Measurements from ENCODE around the gene TNS1.

Gene TNS1

DNA sequence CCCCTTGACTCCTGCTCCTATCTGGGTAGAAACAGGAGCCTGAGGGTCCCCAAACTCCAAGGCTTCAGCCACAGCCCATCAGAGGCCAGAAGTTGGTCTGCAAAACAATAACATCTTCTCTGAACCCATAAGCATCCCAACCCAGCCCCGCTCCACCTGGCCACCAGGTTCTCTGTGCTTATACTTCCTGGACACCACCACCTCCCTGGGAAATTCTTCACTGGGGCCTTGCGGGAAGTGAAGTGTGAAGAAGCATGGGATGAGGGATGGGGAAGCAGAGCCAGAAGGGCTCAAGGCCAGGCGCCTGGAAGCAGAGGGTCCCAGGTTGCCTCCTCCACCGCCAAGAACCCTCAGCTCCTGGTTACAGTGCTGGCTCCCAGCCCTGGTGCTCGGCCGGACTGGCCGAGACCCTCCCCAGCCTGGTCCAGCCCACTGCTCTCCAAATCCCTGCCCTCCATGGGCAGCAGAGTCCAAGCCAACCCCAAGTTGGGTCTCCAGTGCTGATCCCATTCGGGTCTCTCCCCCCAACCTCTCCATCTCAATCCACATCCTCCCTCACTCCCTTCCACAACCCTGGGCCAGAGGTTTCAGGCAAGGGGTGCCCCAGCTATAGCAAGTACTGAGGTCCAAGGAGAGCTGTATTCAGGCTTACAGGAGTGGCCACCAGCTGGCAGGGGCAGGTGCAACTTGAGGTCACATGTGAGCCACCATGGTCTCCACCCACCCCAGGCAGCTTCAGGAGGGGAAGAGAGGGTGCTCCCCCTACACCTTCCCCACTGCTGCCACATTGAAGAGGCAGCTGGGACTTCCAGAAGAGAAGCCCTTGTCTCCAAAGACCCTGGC lies 60.7 kb downstream of the TNS1 start:
- DNase-seq: no peak

DNA sequence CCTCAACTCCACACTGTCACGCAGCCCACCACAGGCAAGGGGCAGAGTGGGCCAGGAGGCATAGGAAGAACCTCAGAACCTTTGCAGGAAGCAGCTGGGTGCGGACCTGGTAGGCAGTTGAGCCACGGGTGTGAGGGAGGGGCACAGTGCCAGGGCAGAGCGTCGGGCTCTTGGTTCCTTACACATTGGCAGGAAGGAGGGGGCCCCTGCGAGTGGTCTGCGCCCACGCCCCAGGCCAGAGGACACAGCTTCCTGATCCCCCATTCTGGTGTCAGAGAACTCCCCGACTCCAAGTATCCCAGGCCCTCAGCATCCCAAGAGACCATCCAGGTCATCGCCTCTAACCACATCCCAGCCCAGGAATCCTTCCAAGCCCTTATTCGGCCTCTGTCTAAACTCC lies 61.5 kb downstream of the TNS1 start:
- no peak for DNase-seq

DNA sequence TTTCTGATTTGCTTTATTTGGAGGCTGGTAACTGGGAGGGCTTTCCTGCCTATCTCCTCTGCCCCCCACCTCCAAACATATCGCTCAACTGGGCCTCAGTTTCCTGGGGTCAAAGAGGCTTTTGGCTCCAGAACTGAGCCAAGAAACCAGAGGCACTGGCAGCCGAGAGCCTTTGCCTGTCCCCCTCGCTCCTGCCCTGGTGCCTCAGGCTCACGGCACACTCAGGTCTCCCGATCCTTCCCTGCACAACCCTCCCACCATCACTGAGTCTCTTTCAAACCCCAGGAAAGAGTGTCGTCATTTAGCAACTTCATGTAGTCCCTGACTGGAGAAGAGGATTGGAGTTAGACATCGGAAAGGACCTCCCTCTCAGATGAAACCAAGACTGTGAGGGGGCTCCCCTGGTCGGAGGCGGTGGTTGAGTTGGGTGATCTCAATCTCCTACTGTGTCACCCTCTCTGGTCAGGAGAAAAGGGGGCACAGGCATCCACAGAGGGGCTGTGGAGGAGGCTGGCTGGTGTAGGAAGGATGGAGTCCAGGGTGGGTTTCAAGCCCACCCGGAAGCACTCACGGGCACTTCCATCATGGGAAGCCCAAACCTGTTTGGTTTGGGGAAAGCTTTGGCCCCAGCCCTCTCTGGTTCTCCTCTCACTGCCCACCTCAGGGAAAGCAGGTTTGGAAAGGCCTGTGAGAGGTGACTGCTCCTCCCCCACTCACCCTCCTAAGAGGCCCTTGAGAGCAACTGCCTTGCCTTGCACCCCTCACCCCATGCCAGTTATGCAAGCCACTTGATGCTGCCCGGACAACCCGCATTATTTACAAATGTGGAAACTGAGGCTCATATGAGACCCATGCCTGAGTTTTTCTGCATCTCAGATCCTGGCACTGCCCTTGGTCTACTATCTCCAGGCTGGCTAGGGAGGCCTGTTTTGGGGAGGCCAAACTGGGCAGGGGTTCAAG lies 62.3 kb downstream of the TNS1 start:
- no peak for DNase-seq

GRCh38 chr2:217939629-217940245 lies 63.1 kb downstream of the TNS1 start:
- DNase-seq: no peak

DNA sequence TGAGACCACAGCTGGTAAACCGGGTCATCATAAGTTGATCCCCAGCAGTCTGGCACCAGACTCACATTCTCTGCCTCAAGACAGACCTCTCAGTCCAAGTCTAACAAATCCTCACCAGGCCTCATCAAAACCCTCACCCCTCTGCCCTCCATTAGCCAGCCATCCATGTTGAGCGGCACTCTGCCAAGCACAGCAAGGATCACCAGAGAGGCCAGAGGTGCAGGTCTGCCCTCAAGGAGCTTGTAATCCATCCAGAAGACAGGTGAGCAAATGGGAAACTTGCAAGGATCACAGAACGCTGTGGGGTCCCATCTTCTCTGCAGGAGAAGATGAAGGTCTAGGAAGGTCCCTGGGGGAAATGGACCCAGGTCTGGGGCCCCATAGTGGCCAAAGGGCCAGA lies 63.6 kb downstream of the TNS1 start:
- DNase-seq: no peak

DNA sequence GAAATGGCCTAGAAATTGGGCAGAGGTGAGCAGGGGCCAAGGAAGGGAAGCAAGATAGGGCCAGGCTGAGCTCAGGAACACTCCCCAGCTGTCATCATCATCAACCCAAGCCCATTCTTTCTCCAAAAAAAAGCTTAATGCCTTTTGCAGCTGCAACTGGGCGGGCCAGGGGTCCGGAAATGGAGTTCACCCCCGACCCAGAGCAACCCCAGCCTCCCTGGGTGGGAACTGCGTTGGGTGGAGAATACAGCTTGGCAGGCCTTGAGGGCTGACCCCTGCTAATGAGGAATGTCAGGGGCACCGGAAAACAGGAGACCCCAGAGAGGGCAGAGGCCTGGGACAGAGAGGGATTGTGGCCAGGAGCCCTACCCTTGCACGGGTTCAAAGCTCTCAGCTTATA lies 64.8 kb downstream of the TNS1 start:
- DNase-seq: no peak

GRCh38 chr2:217937446-217937845 lies 65.3 kb downstream of the TNS1 start:
- DNase-seq: no peak

DNA sequence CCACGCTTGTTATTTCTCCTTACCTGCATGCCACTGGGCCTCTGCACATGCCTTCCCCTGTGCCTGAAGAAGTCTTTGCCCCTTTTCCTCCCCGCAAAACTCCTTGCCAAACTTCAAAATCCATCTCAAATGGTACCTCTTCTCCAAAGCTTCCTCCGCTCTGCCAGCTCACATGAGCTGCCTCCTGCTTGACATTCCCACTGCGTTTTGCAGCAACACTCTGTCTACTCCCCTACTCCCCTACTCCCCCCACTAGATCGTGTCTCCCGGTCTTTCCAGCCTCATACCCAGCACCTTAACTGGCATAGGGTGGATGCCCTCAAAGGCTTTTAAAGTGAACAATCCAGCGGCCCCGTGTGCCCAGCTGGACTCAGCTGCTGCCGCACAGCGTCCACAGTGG lies 65.8 kb downstream of the TNS1 start:
- DNase-seq: no peak

DNA sequence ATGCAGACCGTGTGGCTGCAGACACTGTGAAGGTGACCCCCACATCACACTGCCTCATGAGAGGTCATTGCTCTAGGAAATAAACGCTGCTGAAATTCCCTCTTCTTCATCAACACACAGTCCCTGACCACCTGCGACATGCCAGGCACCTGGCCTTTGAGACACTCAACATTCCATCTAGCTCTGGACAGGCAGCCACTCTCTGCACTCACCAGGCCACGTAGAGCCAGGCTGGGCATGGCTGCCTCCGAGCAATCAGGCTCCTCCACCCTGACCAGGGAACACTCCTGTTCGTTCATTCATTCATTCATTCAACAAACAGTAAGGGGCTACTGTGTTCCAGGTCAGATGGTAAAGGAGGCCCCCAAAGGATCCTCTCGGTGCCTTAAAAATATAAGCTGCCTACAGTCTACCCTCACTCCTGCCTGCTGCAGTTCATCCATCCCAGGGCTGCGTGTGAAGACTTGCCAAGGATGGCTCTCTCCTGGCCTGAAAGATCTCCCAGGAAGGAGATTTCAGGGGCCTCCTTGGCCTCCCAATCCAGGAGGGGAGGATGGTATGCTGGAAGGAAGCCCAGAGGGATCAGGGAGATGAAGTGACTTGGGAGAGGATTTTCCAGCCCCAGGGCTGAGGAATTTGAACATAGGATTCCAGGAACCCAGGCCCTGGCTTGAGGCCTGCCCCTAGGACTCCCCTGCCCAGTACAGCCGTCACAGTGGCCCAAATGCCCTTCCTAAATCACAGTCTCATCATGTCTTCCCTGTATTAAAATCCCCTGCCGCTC lies 66.7 kb downstream of the TNS1 start:
- no peak for DNase-seq

DNA sequence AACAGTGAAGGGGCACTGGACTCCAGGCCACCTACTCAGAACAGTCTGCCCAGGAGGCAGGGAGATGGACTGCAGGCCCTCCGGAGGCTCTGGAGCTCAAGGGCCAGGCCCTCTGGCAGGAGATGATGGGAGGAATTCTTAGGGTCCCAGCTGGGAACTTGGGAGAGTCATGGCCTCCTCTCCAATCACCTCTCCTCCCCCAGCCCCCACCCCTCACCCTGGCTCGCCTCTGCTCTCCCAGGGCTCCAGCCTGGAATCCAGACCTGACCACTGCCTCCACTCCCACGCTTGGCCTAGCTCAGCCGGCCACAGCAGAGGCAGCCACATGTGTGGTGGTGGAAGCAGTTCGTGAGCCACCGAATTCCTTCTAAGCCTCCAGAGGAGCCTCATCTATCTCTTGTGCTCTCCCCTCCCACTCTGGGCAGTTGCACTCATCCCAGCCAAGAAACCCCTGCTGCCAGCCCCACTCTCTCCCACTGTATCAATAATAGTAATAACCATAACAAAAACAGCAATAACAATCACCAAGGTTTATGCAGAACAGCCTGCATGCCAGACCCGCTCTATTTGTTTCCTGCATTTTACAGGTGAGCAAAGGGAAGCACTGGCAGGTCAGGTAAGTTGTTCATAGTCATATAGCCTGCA lies 67.4 kb downstream of the TNS1 start:
- no peak for DNase-seq

DNA sequence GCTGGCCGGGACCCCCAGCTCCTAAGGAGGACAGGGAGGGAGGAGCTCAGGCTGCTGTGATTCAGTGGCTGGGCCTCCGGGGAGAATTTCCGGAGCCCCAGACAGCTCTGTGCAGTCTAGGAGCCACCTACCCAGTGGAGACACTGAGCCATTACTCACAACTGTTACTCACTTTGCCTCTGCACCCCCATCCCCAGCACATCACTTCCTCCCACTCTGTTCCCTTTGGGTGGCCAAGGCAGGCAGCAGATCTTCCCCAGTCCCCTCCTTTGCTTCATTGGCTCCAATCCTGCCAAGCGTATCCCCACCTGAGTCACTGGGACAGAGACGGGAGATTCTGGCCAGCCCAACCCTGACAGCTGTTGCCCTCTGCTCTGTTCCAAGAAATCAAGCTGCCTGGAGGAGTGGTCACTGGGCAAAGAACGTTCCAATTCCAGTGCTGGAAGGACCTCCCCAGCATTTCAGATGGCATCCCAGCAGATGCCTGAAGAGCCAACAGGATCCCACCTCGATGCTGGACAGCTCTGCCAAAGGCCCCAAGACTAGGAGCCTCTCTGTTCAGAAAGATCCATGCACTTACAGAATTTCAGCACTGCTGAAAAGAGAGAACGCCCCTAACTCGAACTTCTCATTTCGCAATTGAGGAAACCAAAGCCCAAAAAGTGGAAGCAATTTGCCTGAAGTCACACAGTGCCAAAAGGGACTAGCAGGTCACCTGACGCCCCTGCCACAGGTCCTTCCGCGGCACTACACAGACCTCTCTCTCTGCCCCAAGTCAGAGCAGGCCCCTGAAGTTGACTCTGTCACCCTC lies 68.3 kb downstream of the TNS1 start:
- no peak for DNase-seq

- DNase-seq: no peak
These were observed 69.2 kb downstream of the TNS1 start for GRCh38 chr2:217933617-217933993.

GRCh38 chr2:217932803-217933616 lies 69.8 kb downstream of the TNS1 start:
- no peak for DNase-seq

DNA sequence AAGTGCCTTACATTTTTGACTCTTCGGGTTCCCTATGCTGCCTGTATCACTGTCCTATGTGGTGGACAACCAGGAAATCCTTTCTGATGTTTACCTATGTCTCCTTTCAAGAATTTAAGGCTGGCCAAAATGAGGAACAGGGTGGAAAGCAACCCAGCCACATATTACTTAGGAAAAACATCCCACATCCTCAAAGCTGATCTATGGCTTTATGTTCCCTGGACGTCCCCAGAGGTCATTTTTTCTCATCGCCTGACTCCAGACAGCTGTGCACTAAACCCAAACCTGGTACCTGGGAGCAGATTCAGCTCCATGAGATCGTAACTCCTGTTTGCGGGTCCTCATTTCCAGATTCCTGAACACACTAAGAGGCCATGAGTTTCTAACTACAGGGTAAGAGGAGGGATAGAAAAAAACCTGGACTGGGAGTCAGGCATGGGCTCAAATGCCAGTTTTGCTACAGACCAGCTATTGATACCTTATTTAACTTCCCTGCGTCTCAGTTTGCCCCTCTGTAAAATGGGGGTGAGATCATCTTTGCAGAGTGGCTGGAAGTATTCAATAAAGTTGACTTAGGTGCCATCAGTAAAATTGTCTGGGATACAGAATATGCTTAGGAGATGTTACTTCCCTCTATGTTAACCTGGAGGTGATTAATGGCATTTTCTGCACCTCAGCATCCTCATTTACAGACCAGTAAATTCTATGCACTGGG lies 70.8 kb downstream of the TNS1 start:
- no peak for DNase-seq

- no peak for DNase-seq
These were observed 71.8 kb downstream of the TNS1 start for GRCh38 chr2:217930761-217931563.

- no peak for DNase-seq
These were observed 72.8 kb downstream of the TNS1 start for GRCh38 chr2:217929757-217930707.

- DNase-seq: no peak
These were observed 73.5 kb downstream of the TNS1 start for GRCh38 chr2:217929272-217929671.

All from stimulated activated naive CD4-positive, alpha-beta T cell (primary cell).